HG03432 (cell line): ENCODE data around the gene KLHL29.
"Not testable (repeated sequence)": the region's sequence is repeated elsewhere in the genome, so short reads cannot be mapped to it uniquely, and the experiment has no call there.

Experiments
- ATAC-seq: cut with Tn5 transposase; IDR thresholded peaks from one replicate; pipeline ENCODE4 v1.9.1; 2021; ENCODE audit warnings: mild to moderate bottlenecking, moderate library complexity; ENCODE audit not compliant: unreplicated experiment

Gene KLHL29

DNA sequence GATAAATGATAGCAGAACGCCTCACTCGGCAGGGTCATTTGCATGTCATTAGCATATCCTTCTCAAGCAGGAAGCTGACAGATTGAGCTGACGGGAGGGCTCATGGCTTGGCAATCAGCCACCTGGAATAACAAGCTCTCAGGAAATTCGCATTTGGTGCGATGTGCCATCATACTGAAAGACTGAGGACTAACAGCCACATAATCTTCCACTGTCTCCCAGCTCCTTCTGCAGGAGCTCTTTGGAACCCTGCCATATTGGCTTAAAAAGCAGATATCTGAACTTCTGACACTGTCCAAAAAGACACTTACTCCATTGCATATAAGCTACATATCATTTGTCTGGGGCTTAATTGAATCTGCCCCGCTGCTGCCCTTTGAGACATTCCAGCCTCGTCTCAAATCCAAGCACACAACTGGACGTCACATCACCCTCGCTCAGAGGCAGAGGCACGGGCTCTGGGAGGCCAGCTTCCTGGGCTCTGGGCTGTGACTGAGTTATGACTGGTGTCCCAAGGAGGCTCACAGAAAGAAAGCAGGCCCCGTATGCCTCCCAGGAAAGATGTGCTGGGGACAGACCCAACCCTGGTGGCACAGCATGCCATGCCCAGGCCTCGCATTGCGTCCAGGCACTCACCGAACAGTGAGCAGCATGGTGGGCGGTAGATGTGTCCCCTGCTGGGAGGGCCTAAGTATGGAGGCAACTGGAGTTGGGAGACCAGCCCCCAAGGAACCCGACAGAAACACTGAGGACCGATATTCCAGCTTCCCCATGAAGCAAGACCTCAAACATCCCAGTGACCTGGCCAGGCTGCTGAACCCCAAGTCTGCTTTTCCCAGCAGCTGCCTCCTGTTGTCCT is 314.0 kb downstream of the KLHL29 start:
- ATAC-seq: no peak

DNA sequence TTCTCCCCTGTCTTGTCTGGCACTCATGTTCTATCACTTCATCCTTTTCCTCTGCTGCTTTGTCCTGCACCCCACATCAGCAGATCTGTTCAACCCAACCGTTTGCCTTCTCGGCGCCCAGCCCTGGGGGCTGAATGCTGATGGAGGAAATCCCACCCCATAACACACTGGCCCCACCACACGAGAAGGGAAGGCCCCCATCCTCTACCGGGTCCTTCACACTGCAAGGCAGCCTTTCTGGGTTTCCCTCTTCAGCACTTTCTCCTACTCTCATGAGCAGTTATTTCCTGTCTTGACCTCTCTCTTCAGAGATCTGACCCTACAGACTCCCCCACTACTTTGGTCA is 314.6 kb downstream of the KLHL29 start:
- no peak for ATAC-seq

- no peak for ATAC-seq
Observed at GRCh38 chr2:23700627-23701026, 315.6 kb downstream of the KLHL29 start.

DNA sequence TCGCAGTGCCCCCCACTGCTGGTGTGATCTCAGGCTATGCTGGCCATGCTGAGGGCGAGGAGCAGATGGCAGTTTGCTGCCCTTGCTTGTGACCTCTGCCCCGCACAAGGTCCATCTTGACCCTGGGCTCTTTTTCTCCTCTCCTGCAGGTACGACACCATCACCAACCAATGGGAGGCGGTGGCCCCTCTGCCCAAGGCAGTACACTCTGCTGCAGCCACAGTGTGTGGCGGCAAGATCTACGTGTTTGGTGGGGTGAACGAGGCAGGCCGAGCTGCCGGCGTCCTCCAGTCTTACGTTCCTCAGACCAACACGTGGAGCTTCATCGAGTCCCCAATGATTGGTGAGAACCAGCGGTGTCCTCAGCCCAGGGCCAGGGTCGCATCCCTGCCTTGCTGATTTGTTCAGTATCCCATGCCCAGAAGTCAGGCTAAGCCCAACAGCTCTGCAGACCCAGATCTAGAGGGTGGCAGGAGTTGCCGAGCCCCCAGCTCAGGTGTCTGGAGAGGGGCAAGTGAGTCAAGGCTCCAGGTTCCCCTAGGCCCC is 318.1 kb downstream of the KLHL29 start:
- no peak for ATAC-seq

- no peak for ATAC-seq
Observed at GRCh38 chr2:23703583-23704385, 318.8 kb downstream of the KLHL29 start.

GRCh38 chr2:23705771-23706612 is 321.0 kb downstream of the KLHL29 start:
- no peak for ATAC-seq

GRCh38 chr2:23706613-23707078 is 321.7 kb downstream of the KLHL29 start:
- no peak for ATAC-seq

- no peak for ATAC-seq
Observed at GRCh38 chr2:23707096-23707495, 322.1 kb downstream of the KLHL29 start.

DNA sequence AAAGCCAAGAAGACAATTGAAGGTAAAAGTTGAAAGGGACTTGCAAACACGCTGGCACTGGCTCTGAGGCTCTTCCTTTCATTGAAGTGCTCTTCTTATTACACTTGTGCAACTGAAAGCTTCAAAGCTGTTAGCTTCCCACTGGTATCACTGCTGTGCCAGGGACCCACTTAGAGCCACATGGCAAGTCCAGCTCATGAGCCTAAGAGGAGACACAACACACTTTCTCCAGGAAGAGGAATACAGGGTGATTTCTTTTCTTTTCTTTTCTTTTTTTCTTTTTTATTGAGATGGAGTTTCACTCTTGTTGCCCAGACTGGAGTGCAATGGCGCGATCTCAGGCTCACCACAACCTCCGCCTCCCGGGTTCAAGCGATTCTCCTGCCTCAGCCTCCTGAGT is 323.8 kb downstream of the KLHL29 start:
- no peak for ATAC-seq

GRCh38 chr2:23709311-23709710 is 324.3 kb downstream of the KLHL29 start:
- no peak for ATAC-seq

GRCh38 chr2:23711979-23712755 is 327.2 kb downstream of the KLHL29 start:
- ATAC-seq: no peak

GRCh38 chr2:23712756-23713151 is 327.8 kb downstream of the KLHL29 start:
- no peak for ATAC-seq

- no peak for ATAC-seq
Observed at GRCh38 chr2:23713351-23713750, 328.4 kb downstream of the KLHL29 start.

DNA sequence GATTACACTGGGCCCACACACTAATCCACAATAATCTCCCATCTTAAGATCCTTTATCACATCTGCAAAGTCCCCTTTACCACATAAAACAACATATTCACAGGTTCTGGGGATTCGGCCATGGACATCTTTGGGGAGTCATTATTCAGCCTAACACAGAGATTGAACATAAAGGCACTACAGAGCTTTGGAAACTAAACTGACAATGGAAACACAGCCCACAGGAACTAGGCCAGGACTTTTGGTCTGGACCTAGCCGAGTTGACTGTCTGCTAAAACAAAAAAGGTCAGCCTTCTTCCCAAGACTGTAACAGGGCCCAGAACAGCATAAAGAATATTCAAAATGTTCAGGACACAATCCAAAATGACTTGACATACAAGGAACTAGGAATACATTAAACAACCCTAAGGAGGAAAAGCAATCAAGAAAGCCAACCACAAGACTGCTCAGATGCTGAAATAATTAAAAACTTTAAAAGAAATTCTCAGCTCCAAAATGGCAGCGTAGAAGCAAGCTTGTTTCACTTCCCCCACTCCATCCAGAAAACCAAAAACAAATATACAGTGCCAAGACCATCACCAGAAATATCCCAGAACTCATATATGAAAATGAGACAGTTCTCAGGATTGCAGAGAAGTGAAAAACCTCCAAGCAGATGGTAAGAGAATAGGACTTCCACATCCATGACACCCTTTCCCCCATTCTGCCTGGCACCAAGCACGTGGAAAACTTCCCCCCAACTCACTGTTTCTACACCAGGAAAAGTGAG is 334.1 kb downstream of the KLHL29 start:
- ATAC-seq: no peak

- no peak for ATAC-seq
Observed at GRCh38 chr2:23719716-23720115, 334.7 kb downstream of the KLHL29 start.

DNA sequence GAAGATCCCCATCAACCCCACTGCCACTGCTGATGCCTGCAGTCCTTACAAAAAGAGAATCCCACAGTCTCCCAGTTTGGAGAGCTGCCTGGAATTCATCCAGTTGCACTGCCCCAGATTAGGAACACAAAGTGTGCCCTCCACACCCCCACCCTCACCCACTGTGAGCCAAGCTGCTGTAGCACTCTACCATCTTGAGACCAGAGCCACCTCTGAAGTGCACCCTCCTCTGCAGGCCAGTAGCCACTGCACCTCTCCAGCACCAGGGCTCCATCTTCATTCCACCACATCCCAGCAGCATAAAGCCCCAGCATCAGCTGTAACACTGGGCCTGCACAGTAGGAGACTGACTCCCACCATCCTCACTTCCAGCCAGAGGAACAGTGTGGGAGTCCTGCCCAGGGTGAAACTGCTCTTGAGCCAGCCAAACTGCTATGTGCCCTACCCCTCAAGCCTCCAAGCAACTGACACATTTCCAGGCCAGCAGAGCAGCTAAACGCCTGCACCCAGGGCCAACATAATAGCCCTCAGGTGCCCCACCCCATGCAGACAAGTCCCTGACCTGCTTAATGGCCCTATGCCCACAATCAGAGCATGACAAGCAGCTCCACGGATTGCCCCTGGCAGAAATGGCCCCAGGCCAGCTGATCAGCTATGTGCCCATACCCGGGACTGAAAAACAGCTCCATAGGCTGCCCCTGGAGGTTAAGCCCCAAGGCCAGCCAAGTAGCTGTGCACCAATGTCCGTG is 335.9 kb downstream of the KLHL29 start:
- ATAC-seq: no peak

DNA sequence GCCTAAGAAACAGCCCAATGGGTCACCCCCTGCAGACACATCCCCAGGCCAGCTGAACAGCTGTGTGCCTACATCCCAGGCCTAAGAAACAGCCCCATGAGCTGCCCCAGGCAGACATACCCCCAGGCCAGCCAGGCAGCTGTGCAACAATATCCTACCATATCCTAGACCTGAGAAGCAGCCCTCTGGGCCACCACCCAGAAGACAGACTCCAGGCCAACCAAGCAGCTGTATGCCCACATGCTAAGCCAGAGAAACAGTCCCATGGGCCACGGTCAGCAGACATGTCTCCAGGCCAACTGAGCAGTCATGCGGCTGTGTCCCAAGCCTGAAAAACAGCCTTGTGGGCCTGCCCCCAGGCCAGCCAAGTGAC is 336.5 kb downstream of the KLHL29 start:
- no peak for ATAC-seq

- no peak for ATAC-seq
Observed at GRCh38 chr2:23722255-23722654, 337.3 kb downstream of the KLHL29 start.

- not testable (repeated sequence) for ATAC-seq
Observed at GRCh38 chr2:23723029-23723428, 338.1 kb downstream of the KLHL29 start.
